SK-N-SH treated with all-trans-retinoic acid at 6 μM for 48 hours (cell line): ENCODE results near the gene SPRR2A.

Experiments
- ATAC-seq: fragments of 200-7000 bp; cut with Tn5 transposase; 3 replicates; pipeline ENCODE4 v1.9.1; 2020; ENCODE audit warnings: mild to moderate bottlenecking, moderate library complexity
- ARNTL ChIP-seq: fragments of 450-650 bp; formaldehyde crosslinking; IDR thresholded peaks from 2 replicates; pipeline ENCODE4 v1.5.0; 2020; ENCODE audit warnings: low read depth, mild to moderate bottlenecking, moderate library complexity, borderline replicate concordance
- BACH2 ChIP-seq: fragments of 250-450 bp; sonication (Bioruptor Pico); IDR thresholded peaks from 2 replicates; pipeline ENCODE4 v1.9.0; 2021; ENCODE audit warnings: mild to moderate bottlenecking, borderline replicate concordance
- CSDC2 ChIP-seq: fragments of 250-450 bp; sonication (Bioruptor Pico); IDR thresholded peaks from 2 replicates; pipeline ENCODE4 v1.5.0; 2020; ENCODE audit warnings: mild to moderate bottlenecking, moderate library complexity
- CSRNP3 ChIP-seq: fragments of 250-450 bp; sonication (Bioruptor Pico); IDR thresholded peaks from 2 replicates; pipeline ENCODE4 v1.5.1; 2021; ENCODE audit warnings: mild to moderate bottlenecking, moderate library complexity
- ESRRG ChIP-seq: fragments of 250-450 bp; sonication (Bioruptor Pico); IDR thresholded peaks from 2 replicates; pipeline ENCODE4 v1.6.1; 2021; ENCODE audit warnings: mild to moderate bottlenecking
- GLIS3 ChIP-seq: fragments of 250-450 bp; sonication (Bioruptor Pico); IDR thresholded peaks from 2 replicates; pipeline ENCODE4 v1.5.0; 2020; ENCODE audit warnings: mild to moderate bottlenecking, moderate library complexity
- ISL1 ChIP-seq: fragments of 250-450 bp; sonication (Bioruptor Pico); IDR thresholded peaks from 2 replicates; pipeline ENCODE4 v2.1.2; 2022; ENCODE audit warnings: mild to moderate bottlenecking, moderate library complexity
- OSR1 ChIP-seq: fragments of 250-450 bp; sonication (Bioruptor Pico); IDR thresholded peaks from 2 replicates; pipeline ENCODE4 v1.8.0; 2022; ENCODE audit warnings: moderate library complexity, mild to moderate bottlenecking, inconsistent platforms
- PATZ1 ChIP-seq: fragments of 250-450 bp; sonication (Bioruptor Pico); IDR thresholded peaks from 2 replicates; pipeline ENCODE4 v1.8.0; 2020; ENCODE audit warnings: mild to moderate bottlenecking, moderate library complexity, borderline replicate concordance
- RARB ChIP-seq: fragments of 250-450 bp; sonication (Bioruptor Pico); IDR thresholded peaks from 2 replicates; pipeline ENCODE4 v1.8.0; 2021; ENCODE audit warnings: mild to moderate bottlenecking, moderate library complexity
- SNAI2 ChIP-seq: fragments of 250-450 bp; sonication (Bioruptor Pico); IDR thresholded peaks from 2 replicates; pipeline ENCODE4 v1.5.0; 2020; ENCODE audit warnings: mild to moderate bottlenecking, moderate library complexity
- TOX ChIP-seq: fragments of 250-450 bp; sonication (Bioruptor Pico); IDR thresholded peaks from 2 replicates; pipeline ENCODE4 v1.8.0; 2021; ENCODE audit warnings: mild to moderate bottlenecking, moderate library complexity, borderline replicate concordance
- ZC3H10 ChIP-seq: fragments of 250-450 bp; sonication (Bioruptor Pico); IDR thresholded peaks from 2 replicates; pipeline ENCODE4 v1.5.1; 2021; ENCODE audit warnings: mild to moderate bottlenecking, moderate library complexity
- ZFP3 ChIP-seq: fragments of 250-450 bp; sonication (Bioruptor Pico); IDR thresholded peaks from 2 replicates; pipeline ENCODE4 v1.5.0; 2020; ENCODE audit warnings: mild to moderate bottlenecking, moderate library complexity
- ZFP30 ChIP-seq: fragments of 450-650 bp; formaldehyde crosslinking; IDR thresholded peaks from 2 replicates; pipeline ENCODE4 v1.5.0; 2022; ENCODE audit warnings: mild to moderate bottlenecking, moderate library complexity
- ZNF70 ChIP-seq: fragments of 450-650 bp; formaldehyde crosslinking; IDR thresholded peaks from 2 replicates; pipeline ENCODE4 v1.5.0; 2020; ENCODE audit warnings: mild to moderate bottlenecking, moderate library complexity
- TF ChIP-seq, protein P1 (sequence below): fragments of 250-450 bp; sonication (Bioruptor Pico); IDR thresholded peaks from 2 replicates; pipeline ENCODE4 v1.5.1; 2020; ENCODE audit warnings: low read depth, mild to moderate bottlenecking, moderate library complexity
- TF ChIP-seq, protein P2 (sequence below): fragments of 250-450 bp; sonication (Bioruptor Pico); IDR thresholded peaks from 2 replicates; pipeline ENCODE4 v1.8.0; 2021; ENCODE audit warnings: low read depth, mild to moderate bottlenecking, moderate library complexity, borderline replicate concordance
- TF ChIP-seq, protein P3 (sequence below): fragments of 250-450 bp; sonication (Bioruptor Pico); IDR thresholded peaks from 2 replicates; pipeline ENCODE4 v1.5.0; 2020; ENCODE audit warnings: mild to moderate bottlenecking, moderate library complexity

The SPRR2A gene

GRCh38 chr1:153071511-153071910, 14.2 kb upstream of the SPRR2A start, which contains the start of gene SPRR2B:
Gene SPRR2B, minus strand, starts transcription at chr1:153071611. Its CDS starts 772 bp downstream, at chr1:153070839.
- TF ChIP-seq ZFP3 (CRISPR knock-in tag), result no peak
- TF ChIP-seq, all 23 proteins: peak for 0
- no peak for ATAC-seq

DNA sequence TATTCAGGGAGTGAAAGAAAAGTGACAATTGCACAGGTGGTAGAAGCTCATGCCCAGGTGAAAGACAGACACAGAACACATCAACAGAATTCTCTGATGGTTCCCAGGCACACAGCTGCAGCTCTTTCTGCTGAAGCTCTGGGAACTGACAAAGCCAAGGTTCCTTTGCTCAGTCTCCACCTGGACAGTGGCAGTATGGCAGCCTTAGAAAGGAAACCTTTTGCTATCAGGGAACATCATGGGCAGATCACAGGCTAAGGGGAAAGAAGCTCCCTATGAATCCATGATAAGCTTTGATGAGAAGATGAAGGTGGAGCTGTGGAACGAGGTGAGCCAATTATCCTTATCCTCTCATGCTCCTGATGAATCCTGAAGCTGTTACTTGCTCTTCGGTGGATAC, 12.9 kb upstream of the SPRR2A start:
- no peak for ATAC-seq
- TF ChIP-seq PATZ1 (CRISPR knock-in tag) (no peak), ARNTL (CRISPR knock-in tag) (no peak), SNAI2 (CRISPR knock-in tag) (no peak), TOX (CRISPR knock-in tag) (no peak), BACH2 (CRISPR knock-in tag) (no peak), ESRRG (CRISPR knock-in tag) (no peak), GLIS3 (CRISPR knock-in tag) (no peak), ZNF70 (no peak)
- TF ChIP-seq, protein P1, sequence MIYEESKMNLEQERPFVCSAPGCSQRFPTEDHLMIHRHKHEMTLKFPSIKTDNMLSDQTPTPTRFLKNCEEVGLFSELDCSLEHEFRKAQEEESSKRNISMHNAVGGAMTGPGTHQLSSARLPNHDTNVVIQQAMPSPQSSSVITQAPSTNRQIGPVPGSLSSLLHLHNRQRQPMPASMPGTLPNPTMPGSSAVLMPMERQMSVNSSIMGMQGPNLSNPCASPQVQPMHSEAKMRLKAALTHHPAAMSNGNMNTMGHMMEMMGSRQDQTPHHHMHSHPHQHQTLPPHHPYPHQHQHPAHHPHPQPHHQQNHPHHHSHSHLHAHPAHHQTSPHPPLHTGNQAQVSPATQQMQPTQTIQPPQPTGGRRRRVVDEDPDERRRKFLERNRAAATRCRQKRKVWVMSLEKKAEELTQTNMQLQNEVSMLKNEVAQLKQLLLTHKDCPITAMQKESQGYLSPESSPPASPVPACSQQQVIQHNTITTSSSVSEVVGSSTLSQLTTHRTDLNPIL (CRISPR knock-in tag), result no peak
- TF ChIP-seq, protein P2, sequence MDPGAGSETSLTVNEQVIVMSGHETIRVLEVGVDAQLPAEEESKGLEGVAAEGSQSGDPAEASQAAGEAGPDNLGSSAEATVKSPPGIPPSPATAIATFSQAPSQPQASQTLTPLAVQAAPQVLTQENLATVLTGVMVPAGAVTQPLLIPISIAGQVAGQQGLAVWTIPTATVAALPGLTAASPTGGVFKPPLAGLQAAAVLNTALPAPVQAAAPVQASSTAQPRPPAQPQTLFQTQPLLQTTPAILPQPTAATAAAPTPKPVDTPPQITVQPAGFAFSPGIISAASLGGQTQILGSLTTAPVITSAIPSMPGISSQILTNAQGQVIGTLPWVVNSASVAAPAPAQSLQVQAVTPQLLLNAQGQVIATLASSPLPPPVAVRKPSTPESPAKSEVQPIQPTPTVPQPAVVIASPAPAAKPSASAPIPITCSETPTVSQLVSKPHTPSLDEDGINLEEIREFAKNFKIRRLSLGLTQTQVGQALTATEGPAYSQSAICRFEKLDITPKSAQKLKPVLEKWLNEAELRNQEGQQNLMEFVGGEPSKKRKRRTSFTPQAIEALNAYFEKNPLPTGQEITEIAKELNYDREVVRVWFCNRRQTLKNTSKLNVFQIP (CRISPR knock-in tag), result no peak

GRCh38 chr1:153058826-153059784, 1.8 kb upstream of the SPRR2A start:
- TF ChIP-seq GLIS3 (CRISPR knock-in tag), result no peak
- no peak for TF ChIP-seq ZFP30 (CRISPR knock-in tag)
- TF ChIP-seq ISL1 (CRISPR knock-in tag), result no peak
- no peak for TF ChIP-seq CSDC2 (CRISPR knock-in tag)
- no peak for TF ChIP-seq OSR1
- TF ChIP-seq ZNF70, result no peak
- ATAC-seq, result no peak

DNA sequence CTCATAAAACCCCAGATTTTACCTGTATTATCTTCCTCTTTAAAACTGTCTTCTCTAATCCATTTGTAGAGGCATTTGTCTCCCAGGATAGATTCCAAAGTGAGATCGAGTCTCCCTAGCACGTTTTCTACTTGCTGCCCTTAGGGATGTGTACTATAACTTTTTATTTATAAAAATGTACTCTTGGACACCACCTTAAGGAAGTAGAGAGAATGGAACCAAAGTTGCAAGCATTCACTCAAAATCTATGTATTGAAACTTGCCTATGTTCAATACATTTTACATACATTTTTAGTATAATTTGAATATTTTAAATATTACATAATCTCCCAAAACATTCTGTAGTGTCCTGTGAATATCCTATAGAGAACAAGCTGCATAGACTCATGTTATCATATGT, 842 bp upstream of the SPRR2A start:
- TF ChIP-seq OSR1 (no peak), BACH2 (CRISPR knock-in tag) (no peak), CSDC2 (CRISPR knock-in tag) (no peak), ZNF70 (no peak), ZFP30 (CRISPR knock-in tag) (no peak), RARB (CRISPR knock-in tag) (no peak), ZFP3 (CRISPR knock-in tag) (no peak), PATZ1 (CRISPR knock-in tag) (no peak), ISL1 (CRISPR knock-in tag) (no peak), ARNTL (CRISPR knock-in tag) (no peak), SNAI2 (CRISPR knock-in tag) (no peak), ZC3H10 (CRISPR knock-in tag) (no peak), CSRNP3 (CRISPR knock-in tag) (no peak)
- TF ChIP-seq, protein P3, sequence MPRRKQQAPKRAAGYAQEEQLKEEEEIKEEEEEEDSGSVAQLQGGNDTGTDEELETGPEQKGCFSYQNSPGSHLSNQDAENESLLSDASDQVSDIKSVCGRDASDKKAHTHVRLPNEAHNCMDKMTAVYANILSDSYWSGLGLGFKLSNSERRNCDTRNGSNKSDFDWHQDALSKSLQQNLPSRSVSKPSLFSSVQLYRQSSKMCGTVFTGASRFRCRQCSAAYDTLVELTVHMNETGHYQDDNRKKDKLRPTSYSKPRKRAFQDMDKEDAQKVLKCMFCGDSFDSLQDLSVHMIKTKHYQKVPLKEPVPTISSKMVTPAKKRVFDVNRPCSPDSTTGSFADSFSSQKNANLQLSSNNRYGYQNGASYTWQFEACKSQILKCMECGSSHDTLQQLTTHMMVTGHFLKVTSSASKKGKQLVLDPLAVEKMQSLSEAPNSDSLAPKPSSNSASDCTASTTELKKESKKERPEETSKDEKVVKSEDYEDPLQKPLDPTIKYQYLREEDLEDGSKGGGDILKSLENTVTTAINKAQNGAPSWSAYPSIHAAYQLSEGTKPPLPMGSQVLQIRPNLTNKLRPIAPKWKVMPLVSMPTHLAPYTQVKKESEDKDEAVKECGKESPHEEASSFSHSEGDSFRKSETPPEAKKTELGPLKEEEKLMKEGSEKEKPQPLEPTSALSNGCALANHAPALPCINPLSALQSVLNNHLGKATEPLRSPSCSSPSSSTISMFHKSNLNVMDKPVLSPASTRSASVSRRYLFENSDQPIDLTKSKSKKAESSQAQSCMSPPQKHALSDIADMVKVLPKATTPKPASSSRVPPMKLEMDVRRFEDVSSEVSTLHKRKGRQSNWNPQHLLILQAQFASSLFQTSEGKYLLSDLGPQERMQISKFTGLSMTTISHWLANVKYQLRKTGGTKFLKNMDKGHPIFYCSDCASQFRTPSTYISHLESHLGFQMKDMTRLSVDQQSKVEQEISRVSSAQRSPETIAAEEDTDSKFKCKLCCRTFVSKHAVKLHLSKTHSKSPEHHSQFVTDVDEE (CRISPR knock-in tag), result no peak
- peak; percentile 61; the same call in 1 of the 3 replicates for ATAC-seq

DNA sequence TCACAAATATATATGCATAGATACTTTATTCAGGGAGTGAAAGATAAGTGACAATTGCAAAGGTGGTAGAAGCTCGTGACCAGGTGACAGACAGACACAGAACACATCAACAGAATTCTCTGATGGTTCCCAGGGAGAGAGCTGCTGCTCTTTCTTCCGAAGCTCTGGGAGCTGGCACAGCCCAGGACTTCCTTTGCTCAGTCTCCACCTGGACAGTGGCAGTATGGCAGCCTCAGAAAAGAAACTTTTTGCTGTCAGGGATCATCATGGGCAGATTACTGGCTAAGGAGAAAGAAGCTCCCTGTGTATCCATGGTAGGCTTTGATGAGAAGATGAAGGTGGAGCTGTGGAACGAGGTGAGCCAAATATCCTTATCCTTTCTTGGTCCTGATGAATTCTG, 1.2 kb downstream of the SPRR2A start:
- ATAC-seq, result peak; percentile 36; the same call in 1 of the 3 replicates
